Hypothalamus (tissue), 51 donors: ENCODE data around the gene PDS5B.
A peak's percentile ranks its signal among the peaks of the same experiment; 100 is the strongest.
"Not testable (repeated sequence)": the region's sequence is repeated elsewhere in the genome, so short reads cannot be mapped to it uniquely, and the experiment has no call there.

Experiments
- DNase-seq, 51 donors: peaks; one replicate each; lab custom pipeline; 2025; lab: John Stamatoyannopoulos, UW

Gene PDS5B

DNA sequence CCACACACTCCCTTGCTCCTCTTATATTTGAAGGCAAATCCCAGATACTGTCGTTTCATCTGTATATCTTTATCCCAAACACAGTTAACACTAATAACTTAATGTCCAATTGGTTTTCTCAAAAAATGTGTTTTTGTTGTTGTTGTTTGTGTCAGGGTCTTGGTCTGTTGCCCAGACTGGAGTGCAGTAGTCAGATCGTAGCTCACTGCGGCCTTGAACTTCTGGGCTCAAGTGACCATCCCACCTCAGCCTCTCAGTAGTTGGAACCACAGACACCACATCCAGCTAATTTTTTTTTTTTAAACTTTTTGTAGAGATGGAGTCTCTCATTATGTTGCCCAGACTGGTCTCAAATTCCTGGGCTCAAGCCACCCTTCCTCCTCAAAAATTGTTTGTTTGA lies 137.7 kb downstream of the PDS5B start:
- DNase-seq: no peak

DNA sequence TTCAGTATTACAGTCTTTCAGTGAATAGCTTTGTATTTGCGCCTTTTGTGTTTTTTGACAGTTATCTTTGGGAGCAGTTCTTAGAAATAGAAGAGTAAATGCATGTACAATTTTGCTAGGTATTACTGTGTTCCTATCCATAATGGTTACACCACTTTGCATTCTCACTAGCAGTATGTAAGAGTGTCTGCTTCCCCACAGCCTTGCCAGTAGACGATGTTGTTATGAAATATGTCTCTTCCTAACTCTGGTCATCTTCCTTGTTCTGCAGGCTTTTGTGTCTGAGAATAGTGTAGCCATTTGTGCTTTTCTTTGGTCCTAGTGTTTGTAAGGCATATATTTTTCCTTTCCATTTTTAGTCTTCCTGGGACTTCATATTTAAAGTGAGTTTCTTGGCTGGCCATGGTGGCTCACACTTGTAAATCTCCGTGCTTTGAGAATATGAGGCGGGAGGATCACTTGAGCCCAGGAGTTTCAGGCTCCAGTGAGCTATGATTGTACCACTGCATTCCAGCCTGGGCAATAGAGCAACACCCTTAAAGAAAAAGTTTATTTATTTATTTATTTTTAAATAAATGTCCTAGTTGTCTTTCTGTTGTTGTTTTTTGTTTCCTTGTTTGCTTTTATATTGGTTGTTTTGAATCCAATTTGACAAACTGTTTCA lies 140.3 kb downstream of the PDS5B start:
- DNase-seq: no peak

DNA sequence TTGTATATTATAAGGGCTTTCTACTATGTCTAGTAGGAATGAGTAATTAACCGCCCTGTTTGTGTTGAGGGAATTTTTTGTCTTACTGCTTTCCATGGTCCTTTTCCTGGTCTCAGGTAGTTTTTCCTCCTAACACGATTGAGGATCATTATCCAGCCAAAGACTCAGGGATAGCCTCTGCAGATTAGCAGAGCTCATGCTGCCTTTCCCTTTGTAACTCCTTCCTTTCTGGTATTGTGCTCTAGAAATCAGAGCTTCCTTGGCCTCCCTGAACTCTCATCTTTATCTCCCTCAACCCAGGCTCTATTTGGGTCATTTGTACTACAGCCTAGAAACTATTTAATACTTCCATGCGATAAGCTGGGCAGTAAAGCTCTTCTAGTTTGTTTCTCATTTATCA lies 142.1 kb downstream of the PDS5B start:
- DNase-seq: no peak

- not testable (repeated sequence) for DNase-seq
These were observed 142.8 kb downstream of the PDS5B start for GRCh38 chr13:32729097-32729496.

GRCh38 chr13:32731074-32731473 lies 144.8 kb downstream of the PDS5B start:
- DNase-seq: no peak

DNA sequence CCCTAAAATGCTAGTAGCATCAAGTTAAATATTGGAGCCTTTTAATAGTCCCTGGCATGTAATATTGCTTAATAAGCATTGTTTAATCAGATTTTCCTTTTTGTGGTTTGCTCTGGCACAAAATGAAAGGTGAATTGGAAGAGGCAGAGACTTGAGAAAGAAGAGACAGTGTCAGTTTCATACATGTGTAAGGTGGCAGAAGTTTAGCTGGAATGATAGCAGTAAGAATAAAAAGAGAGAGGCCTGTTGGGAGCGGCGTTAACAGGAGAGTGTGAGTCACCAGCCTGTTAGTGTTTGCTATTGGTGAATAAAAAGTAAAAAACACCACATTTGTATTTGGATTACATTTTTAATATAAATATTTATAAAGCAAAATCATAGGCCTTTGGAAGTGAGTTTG lies 145.3 kb downstream of the PDS5B start:
- no peak for DNase-seq

DNA sequence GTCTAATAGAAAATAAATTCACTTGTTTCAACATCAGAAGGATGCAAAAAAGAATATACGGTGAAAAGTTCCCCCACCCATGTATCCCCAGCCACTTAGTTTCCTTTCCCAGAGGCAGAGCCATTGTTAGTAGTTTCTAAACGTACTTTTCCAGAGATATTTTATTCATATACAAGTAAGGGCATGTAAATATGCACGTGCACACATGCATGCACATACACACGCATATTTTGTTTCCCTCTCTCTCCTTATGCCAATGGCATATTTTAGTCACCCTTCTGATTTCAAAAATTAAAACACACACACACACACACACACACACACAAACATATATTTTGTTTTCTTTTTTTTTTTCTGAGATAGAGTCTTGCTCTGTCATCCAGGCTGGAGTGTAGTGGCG lies 147.4 kb downstream of the PDS5B start:
- no peak for DNase-seq

DNA sequence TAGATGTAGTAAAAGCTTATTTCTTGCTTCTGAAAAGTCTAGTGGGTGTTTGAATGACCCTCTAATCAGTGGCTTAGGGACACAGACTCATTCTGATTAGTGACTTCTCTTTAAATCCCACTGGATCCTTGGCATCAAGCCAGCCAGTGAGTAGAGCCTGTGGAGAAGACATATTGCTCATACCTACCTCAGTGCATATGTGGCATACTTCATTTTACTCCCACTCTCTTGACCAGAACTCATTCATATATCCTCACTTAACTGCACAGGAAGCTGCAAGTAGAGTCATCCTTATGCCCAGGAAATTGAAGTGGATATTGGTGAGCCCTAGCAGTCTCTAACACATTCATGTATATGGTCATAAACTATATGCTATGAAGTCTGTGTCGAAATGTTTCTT lies 148.3 kb downstream of the PDS5B start:
- peak in 1 of 51 donors; percentile 31 for DNase-seq

DNA sequence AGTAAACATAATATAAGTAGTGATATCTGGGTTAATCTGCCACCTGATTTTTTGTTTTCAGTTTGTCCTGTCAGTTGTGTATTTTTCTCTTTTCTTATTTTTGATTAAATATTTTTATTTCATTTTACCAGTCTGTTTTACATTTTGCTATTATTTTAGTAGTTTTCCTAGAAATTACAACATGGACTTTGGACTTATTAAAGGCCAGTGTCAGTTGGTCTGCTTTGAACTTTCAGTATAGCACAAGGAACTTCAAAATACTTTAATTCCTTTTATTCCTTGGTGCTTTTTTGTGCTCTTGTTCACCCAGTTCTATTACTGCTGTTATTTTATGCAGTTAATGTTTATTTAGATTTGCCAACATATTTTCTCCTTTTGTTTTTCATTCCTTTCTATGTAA lies 149.6 kb downstream of the PDS5B start:
- DNase-seq: no peak

- DNase-seq: no peak
These were observed 150.4 kb downstream of the PDS5B start for GRCh38 chr13:32736648-32737047.

GRCh38 chr13:32737111-32737571 lies 150.9 kb downstream of the PDS5B start:
- DNase-seq: peak in 1 of 51 donors; percentile 13

DNA sequence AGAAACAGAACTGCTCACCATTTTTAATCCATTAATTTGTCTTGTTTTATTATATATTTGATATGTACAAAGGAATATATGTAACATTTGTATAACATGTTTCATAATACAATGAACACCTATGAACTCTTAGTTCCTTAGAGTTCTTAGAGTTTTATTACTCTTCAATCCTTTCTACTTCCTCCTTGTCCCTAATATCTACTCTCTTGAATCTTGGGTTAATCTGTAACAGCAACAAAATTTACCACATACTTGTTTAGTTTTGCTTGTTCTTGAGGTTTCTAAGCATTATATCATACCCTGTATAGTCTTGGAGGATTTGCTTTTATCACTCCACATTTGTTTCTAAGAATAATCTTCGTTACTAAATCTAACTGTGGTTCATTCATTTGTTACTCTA lies 151.4 kb downstream of the PDS5B start:
- DNase-seq: no peak

DNA sequence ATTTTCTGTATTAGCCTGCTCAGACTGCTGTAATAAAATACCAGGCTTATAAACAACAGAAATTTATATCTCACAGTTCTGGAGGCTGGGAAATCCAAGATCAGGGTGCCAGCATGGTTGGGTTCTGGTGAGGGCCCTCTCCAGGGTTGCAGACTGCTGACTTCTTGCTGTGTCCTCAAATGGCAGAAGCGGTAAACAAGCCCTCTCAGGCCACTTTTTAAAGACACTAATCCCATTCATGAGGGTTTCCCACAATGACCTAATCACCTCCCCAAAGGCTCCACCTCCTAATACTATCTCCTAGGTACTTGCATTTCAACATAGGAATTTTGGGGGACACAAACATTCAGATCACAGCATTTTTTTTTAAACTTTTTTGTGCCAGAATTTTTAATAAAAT lies 159.3 kb downstream of the PDS5B start:
- no peak for DNase-seq

GRCh38 chr13:32746474-32746873 lies 160.2 kb downstream of the PDS5B start:
- no peak for DNase-seq

GRCh38 chr13:32748305-32748704 lies 162.1 kb downstream of the PDS5B start:
- DNase-seq: no peak

DNA sequence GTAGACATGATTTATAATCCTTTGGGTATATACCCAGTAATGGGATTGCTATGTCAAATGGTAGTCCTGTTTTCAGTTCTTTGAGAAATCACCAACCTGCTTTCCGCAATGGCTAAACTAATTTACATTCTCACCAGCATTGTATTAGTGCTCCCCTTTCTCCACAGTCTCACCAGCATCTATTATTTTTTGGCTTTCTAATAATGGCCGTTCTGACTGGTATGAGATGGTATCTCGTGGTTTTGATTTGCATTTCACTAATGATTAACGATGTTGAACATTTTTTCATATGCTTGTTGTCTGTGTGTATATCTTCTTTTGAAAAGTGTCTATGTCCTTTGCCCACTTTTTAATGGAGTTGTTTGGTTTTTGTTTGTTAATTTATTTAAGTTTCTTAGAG lies 165.1 kb downstream of the PDS5B start:
- DNase-seq: no peak

GRCh38 chr13:32752311-32752710 lies 166.1 kb downstream of the PDS5B start:
- no peak for DNase-seq

DNA sequence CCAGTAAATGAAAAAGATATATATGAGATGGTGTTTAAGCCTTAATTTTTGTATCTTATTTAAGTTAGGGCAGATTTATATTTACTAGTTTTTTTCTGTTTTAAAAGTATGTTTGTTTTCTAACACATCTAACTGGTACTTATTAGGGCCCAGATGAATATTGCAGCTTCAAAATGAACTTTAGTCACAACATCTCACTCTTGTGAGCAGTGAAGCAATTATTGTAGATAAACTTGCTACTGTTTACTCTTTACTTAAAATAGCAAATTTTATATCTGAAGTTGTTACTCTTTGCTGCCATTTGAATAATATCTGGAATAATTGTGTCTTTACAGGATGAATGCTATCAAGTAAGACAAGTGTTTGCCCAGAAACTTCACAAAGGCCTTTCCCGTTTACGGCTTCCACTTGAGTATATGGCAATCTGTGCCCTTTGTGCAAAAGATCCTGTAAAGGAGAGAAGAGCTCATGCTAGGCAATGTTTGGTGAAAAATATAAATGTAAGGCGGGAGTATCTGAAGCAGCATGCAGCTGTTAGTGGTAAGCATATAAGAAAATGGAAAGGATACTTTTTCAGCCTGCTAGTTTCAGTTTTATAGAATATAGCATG lies 166.8 kb downstream of the PDS5B start:
- no peak for DNase-seq

- no peak for DNase-seq
These were observed 167.9 kb downstream of the PDS5B start for GRCh38 chr13:32754179-32754578.

GRCh38 chr13:32759152-32759551 lies 172.9 kb downstream of the PDS5B start:
- no peak for DNase-seq

GRCh38 chr13:32761472-32761871 lies 175.2 kb downstream of the PDS5B start:
- DNase-seq: no peak

DNA sequence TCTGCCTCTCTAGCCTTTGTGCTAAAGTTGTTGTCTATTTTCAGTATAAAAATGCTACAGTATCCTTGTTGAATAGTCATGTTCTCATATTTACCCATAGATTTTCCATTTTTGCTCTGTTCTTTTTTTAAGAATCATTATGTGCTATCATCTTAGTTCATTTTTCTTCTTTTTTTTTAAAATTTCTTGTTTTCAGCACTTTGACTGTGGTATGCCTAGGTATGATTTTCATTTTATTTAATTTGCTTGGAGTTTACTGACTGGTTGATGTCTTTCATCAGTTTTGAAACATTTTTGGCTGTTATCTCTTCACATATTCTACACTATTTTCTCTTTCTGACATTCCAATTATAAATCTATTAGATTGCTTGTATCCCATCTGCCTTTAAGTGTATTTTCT lies 192.9 kb downstream of the PDS5B start:
- DNase-seq: no peak

DNA sequence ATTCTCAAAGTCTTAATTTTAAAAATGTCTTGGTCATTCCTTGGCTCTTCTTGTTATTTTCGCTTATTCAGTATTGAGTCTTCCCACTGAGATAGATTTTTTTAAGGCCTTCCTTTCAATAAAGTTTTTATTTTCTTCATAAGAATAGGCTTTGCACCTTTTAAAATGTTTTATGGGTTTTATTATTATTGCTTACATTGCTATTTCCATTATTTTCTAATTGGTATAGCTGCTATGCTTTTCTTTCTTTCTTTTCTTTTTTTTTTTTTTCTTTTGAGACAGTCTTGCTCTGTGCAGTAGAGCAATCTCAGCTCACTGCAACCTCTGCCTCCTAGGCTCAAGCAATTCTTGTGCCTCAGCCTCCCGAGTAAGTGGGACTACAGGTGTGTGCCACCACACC lies 195.7 kb downstream of the PDS5B start:
- no peak for DNase-seq
